ENCODE measurements around the gene ARHGAP15. TPM values are rescaled to one million over a fixed set of nuclear protein-coding genes. Genes with fewer than 3 reads are reported as not detected.

Gene ARHGAP15
- total and polyA plus RNA-seq, 3 donors from 2014 or later = 2.2 to 15.0 (median 7.7) TPM

DNA sequence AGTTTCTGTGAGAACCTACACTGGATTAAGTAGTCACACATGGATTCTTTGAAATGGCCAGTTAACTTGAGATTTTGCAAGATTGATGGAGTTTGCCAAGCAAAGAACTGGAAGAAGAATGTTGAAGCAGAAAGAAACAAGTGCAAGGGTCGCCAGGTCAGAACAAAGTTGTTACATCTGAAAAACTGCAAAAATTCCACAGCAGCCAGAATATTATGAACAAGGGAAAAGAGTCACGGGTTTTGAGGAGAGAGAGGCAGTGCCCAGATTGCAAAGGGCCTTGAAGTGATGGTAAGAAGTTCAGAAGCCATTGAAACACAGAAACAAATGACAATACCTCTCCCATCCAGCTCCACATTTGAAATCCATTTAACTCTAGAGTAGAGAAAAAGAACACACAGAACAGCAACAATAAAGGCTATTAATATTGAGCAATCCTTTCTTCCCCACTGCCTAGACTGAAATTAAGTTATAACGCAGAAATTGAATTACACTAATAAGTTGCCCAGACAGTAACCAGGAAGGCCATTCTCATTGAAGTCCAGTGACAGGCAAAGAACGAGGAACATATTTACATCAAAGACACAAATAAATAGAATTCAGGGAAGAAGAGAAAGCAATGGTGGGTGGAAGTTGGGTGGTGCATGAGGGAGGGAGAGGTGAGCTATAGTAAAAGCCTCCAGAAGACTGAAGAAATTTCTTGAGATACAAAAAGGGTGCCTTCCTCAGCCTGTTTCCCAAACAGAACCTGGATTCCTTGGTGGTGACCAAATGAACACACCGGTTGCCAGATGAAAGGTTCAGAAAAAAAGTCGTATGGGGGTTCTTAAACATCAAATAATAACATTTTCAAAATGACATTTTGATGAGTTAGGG, 80.6 kb downstream of the ARHGAP15 start:
- H3K27ac ChIP-seq = no peak overlapping the region
- H3K9me3 ChIP-seq = no peaks in the 10 kb centered on the region
- no peaks in the 10 kb centered on the region for H3K36me3 ChIP-seq (ENCODE audit: low read depth, missing control alignments)
- H3K27me3 ChIP-seq = no peaks in the 10 kb centered on the region
- H3K4me3 ChIP-seq = no peak overlapping the region
- no peak for TF ChIP-seq POLR2A (IDR thresholded peaks at IDR 0.05)
- TF ChIP-seq, protein P1, sequence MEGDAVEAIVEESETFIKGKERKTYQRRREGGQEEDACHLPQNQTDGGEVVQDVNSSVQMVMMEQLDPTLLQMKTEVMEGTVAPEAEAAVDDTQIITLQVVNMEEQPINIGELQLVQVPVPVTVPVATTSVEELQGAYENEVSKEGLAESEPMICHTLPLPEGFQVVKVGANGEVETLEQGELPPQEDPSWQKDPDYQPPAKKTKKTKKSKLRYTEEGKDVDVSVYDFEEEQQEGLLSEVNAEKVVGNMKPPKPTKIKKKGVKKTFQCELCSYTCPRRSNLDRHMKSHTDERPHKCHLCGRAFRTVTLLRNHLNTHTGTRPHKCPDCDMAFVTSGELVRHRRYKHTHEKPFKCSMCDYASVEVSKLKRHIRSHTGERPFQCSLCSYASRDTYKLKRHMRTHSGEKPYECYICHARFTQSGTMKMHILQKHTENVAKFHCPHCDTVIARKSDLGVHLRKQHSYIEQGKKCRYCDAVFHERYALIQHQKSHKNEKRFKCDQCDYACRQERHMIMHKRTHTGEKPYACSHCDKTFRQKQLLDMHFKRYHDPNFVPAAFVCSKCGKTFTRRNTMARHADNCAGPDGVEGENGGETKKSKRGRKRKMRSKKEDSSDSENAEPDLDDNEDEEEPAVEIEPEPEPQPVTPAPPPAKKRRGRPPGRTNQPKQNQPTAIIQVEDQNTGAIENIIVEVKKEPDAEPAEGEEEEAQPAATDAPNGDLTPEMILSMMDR (IDR thresholded peaks at IDR 0.05) = no peak
- H3K4me1 ChIP-seq = peaks cover 8% of the 10 kb centered on the region
- WGBS, 2 donors = 64 to 66% methylated on average over 6 of the region's 6 CpGs
- peak; percentile 51 for DNase-seq
- intact Hi-C loops (cut with DNase I; ENCODE audit: low total_unique reads) = no loop called here

DNA sequence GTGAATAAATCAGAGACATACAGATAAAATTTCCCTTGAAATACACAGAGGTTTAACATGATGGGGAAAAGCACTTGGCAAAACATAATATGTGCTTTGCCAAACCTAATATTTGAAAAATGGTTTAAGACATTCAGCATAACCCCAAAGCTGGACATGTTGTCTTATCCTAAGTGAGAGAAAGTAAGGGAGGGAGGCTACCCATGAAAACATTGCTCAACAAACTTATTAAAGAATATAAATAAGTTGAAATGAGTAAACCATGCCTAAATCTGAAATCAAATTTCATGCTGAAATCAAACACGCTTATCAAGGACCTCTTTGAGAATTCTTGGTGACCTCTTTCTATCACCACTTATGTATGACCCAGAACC, 81.2 kb downstream of the ARHGAP15 start:
- Histone ChIP-seq H3K4me1 (peaks cover 8% of the 10 kb centered on the region), H3K27me3 (no peaks in the 10 kb centered on the region), H3K4me3 (no peak overlapping the region), H3K36me3 (ENCODE audit: low read depth, missing control alignments) (no peaks in the 10 kb centered on the region), H3K27ac (no peak overlapping the region), H3K9me3 (no peaks in the 10 kb centered on the region)
- 93% methylated on average over 1 of the region's 1 CpG for WGBS, 2 donors
- no peak for DNase-seq
- TF ChIP-seq POLR2A (IDR thresholded peaks at IDR 0.05) = no peak
- TF ChIP-seq, protein P1 (IDR thresholded peaks at IDR 0.05) = no peak
- intact Hi-C loops (cut with DNase I; ENCODE audit: low total_unique reads) = no loop called here

DNA sequence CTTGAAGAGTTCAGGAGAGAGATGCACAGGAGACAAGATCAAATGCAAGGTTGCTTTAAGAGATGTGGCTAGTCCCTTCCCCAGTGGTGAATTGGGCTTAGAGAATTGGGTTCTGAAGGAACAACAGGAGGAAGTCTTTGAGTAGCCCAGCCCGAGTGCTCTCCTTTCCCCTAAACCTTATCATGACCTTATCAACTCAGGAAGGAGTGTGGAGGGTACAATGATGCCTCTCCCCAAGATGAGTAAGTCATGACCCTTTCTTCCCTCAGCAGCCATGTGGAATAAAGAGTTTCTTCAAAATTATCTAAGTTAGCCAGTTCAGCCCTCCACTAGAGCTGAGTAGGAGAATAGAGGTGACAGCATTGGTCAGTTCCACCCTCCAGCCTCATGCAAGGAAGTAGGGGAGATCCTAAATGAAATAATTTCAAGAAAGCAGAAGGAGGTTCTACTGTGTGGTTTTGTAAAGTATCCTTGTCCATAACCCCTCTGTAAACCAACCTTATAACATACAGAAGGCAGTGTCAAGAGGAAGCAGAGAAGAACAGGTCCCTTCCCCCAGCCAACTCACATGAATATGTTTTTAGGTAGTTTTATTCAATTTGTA, 88.4 kb downstream of the ARHGAP15 start:
- TF ChIP-seq, protein P1 (IDR thresholded peaks at IDR 0.05) = no peak
- TF ChIP-seq POLR2A (IDR thresholded peaks at IDR 0.05) = no peak
- intact Hi-C loops (cut with DNase I; ENCODE audit: low total_unique reads) = no loop called here
- H3K4me3 ChIP-seq = no peak overlapping the region
- no peaks in the 10 kb centered on the region for H3K36me3 ChIP-seq (ENCODE audit: low read depth, missing control alignments)
- H3K4me1 ChIP-seq = no peaks in the 10 kb centered on the region
- no peak for DNase-seq
- no peaks in the 10 kb centered on the region for H3K27me3 ChIP-seq
- WGBS, 2 donors = 77 to 80% methylated on average over 1 of the region's 1 CpG
- H3K9me3 ChIP-seq = no peaks in the 10 kb centered on the region
- H3K27ac ChIP-seq = no peak overlapping the region

DNA sequence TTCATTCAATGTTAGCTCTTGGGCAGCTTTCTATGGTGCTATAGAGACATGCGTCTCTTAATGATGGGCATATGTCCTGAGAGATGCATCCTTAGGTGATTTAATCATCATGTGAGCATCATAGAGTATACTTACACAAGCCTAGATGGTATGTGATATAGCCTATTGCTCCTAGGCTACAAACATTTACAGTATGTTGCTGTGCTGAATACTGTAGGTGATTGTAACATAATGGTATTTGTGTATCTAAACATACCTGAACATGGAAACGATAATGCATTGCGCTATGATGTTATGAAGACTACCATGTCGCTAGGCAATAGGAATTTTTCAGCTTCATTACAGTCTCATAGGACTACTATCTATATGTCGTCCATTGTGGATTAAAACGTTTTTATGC, 89.4 kb downstream of the ARHGAP15 start:
- no peaks in the 10 kb centered on the region for H3K27me3 ChIP-seq
- DNase-seq = no peak
- no peak overlapping the region for H3K4me3 ChIP-seq
- WGBS, 2 donors = 92 to 93% methylated on average over 6 of the region's 6 CpGs
- no peaks in the 10 kb centered on the region for H3K4me1 ChIP-seq
- intact Hi-C loops (cut with DNase I; ENCODE audit: low total_unique reads) = no loop called here
- H3K27ac ChIP-seq = no peak overlapping the region
- no peaks in the 10 kb centered on the region for H3K36me3 ChIP-seq (ENCODE audit: low read depth, missing control alignments)
- TF ChIP-seq POLR2A (IDR thresholded peaks at IDR 0.05) = no peak
- TF ChIP-seq, protein P1 (IDR thresholded peaks at IDR 0.05) = no peak
- H3K9me3 ChIP-seq = no peaks in the 10 kb centered on the region
